Lung (tissue), 12 donors: Measurements from ENCODE around the gene STXBP5. TPM values are rescaled to one million over a fixed set of nuclear protein-coding genes. Genes with fewer than 3 reads are reported as not detected.

Experiments
- ATAC-seq: fragments of 200-7000 bp; cut with Tn5 transposase; one replicate; pipeline ENCODE4 v1.9.1; 2020; ENCODE audit warnings: moderate number of reproducible peaks; ENCODE audit not compliant: insufficient read depth, low FRiP score
- DNase-seq, 3 donors: peaks; one replicate each; pipeline ENCODE4 v3.0.0-alpha.2; 2013 to 2017
- H3K27ac ChIP-seq, 2 donors: one replicate each; pipeline ENCODE4 v1.5.1; 2013; ENCODE audit warnings: mild to moderate bottlenecking in 2 of 2, moderate library complexity in 2 of 2, control low read depth in 1 of 2, inconsistent platforms in 1 of 2, low read depth in 1 of 2, low read length in 1 of 2
- H3K27me3 ChIP-seq, 3 donors: one replicate each; pipeline ENCODE4 v1.5.1; 2013; ENCODE audit warnings: low read length in 2 of 3; ENCODE audit not compliant: control insufficient read depth in 3 of 3, insufficient read depth in 3 of 3
- H3K36me3 ChIP-seq, 4 donors: one replicate each; pipeline ENCODE4 v1.5.1; 2013; ENCODE audit warnings: low read length in 4 of 4, mild to moderate bottlenecking in 1 of 4, moderate library complexity in 1 of 4; ENCODE audit not compliant: control insufficient read depth in 4 of 4, insufficient read depth in 4 of 4
- H3K4me1 ChIP-seq, 5 donors: one replicate each; pipeline ENCODE4 v1.5.1; 2013; ENCODE audit warnings: low read length in 5 of 5, mild to moderate bottlenecking in 2 of 5, moderate library complexity in 1 of 5; ENCODE audit not compliant: control insufficient read depth in 5 of 5, insufficient read depth in 5 of 5
- H3K4me3 ChIP-seq: one replicate; pipeline ENCODE4 v1.5.1; 2013; ENCODE audit warnings: mild to moderate bottlenecking, control low read depth, moderate library complexity
- H3K9ac ChIP-seq, 2 donors: one replicate each; pipeline ENCODE4 v1.5.1; 2013; ENCODE audit warnings: low read length in 2 of 2, control low read depth in 1 of 2; ENCODE audit not compliant: insufficient read depth in 1 of 2
- H3K9me3 ChIP-seq, 4 donors: one replicate each; pipeline ENCODE4 v1.5.1; 2013; ENCODE audit warnings: low read length in 3 of 4, mild to moderate bottlenecking in 1 of 4, moderate library complexity in 1 of 4; ENCODE audit not compliant: control insufficient read depth in 4 of 4, insufficient read depth in 3 of 4
- whole genome bisulfite sequencing, 2 donors: extraction: QIAGEN DNeasy Blood & Tissue Kit; methylation state at CpG; one replicate each; pipeline ENCODE4 v1.1.7; 2013; 5-methylcytosine and 5-hydroxymethylcytosine counted together
- polyA plus RNA-seq, 2 donors: library from polyadenylated mRNA; stranded (reverse); fragments of 200-250 nt; gene quantifications; one replicate each; pipeline ENCODE4 v1.2.1, GENCODE V29; 2013
- total RNA-seq, 2 donors: library from RNA; depleted of rRNA in 1 of 2; stranded (reverse); fragments of >200 nt in 1 of 2; gene quantifications; one replicate each; pipeline ENCODE4 v1.2.1, GENCODE V29; 2014 to 2021
- TF ChIP-seq, protein P1 (sequence below): IDR thresholded peaks from 2 replicates; pipeline ENCODE4 v1.5.1; 2012; ENCODE audit warnings: mild to moderate bottlenecking; ENCODE audit errors: control extremely low read depth, extremely low read depth
- donor health status: control.
- donor health status: control.
- donor health status: Bipolar disorder and iron deficiency.
- donor health status: healthy.
- donor health status: DM: yes; HTN: yes; CAD: no.

The STXBP5 gene
- total and polyA plus RNA-seq, 4 donors: 6.2 to 29.0 (median 12.9) TPM

DNA sequence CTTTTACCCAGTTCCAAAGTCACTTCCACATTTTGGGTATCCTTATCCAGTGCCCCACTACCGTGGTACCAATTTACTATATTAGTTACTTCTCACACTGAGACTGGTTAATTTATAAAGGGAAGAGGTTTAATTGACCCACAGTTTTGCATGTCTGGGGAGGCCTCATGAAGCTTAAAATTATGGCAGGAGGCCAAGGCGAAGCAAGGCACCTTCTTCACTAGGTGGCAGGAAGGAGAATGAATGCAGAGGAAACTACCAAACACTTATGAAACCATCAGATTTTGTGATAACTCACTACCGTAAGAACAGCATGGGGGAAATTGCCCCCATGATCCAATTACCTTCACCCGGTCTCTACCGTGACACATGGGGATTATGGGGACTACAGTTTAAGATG is 197.6 kb downstream of the STXBP5 start:
- 93% methylated on average over 5 of the region's 5 CpGs for WGBS, 2 donors
- Histone ChIP-seq H3K9ac (no peak overlapping the region), H3K9me3 (peaks cover 0 to 8% (median 1%) of the 10 kb centered on the region in 4 donors), H3K4me3 (no peak overlapping the region), H3K27me3 (no peaks in the 10 kb centered on the region), H3K36me3 (no peaks in the 10 kb centered on the region), H3K27ac (no peak overlapping the region), H3K4me1 (no peaks in the 10 kb centered on the region)
- DNase-seq (no peak), ATAC-seq (no peak)
- TF ChIP-seq, protein P1, sequence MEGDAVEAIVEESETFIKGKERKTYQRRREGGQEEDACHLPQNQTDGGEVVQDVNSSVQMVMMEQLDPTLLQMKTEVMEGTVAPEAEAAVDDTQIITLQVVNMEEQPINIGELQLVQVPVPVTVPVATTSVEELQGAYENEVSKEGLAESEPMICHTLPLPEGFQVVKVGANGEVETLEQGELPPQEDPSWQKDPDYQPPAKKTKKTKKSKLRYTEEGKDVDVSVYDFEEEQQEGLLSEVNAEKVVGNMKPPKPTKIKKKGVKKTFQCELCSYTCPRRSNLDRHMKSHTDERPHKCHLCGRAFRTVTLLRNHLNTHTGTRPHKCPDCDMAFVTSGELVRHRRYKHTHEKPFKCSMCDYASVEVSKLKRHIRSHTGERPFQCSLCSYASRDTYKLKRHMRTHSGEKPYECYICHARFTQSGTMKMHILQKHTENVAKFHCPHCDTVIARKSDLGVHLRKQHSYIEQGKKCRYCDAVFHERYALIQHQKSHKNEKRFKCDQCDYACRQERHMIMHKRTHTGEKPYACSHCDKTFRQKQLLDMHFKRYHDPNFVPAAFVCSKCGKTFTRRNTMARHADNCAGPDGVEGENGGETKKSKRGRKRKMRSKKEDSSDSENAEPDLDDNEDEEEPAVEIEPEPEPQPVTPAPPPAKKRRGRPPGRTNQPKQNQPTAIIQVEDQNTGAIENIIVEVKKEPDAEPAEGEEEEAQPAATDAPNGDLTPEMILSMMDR: no peak

DNA sequence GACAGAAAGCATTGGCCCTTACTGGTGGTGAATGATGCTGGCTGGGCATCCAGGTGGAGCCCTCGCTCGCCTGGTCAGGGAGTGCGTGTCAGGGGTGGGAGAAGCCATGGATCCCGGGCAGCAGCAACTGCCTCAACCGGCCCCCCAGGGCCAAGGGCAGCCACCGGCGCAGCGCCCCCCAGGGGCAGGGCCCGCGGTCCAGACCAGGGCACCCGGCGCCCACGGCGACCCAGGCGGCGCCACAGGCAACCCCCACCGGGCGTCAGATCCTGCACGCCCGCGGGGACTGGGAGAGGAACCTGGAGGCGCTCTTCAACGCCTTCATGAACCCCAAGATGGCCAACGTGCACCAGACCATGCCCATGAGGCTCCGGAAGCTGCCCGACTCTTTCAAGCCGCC is 202.6 kb downstream of the STXBP5 start:
- no peaks in the 10 kb centered on the region for H3K4me1 ChIP-seq
- TF ChIP-seq, protein P1: no peak
- H3K4me3 ChIP-seq: no peak overlapping the region
- WGBS, 2 donors: 96 to 97% methylated on average over 26 to 27 of the region's 27 CpGs
- H3K9ac ChIP-seq: no peak overlapping the region
- ATAC-seq: no peak
- no peak overlapping the region for H3K27ac ChIP-seq
- no peak for DNase-seq
- no peaks in the 10 kb centered on the region for H3K27me3 ChIP-seq
- peaks cover 0 to 6% (median 0%) of the 10 kb centered on the region in 4 donors for H3K9me3 ChIP-seq
- no peaks in the 10 kb centered on the region for H3K36me3 ChIP-seq

DNA sequence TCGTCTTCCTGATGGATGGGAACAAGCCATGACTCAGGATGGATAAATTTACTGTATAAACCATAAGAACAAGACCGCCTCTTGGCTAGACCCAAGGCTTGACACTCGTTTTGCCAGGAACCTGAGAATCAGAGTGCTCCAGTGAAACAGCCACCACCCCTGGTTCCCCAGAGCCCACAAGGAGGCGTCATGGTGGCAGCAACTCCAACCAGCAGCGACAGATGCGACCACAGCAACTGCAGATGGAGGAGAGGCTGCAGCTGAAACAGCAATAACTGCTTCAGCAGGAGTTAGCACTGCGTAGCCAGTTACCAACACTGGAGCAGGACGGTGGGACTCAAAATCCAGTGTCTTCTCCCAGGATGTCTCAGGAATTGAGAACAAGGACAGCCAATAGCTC is 203.4 kb downstream of the STXBP5 start:
- DNase-seq (no peak), ATAC-seq (no peak)
- H3K4me3 ChIP-seq: no peak overlapping the region
- WGBS, 2 donors: 84 to 91% methylated on average over 8 of the region's 8 CpGs
- no peaks in the 10 kb centered on the region for H3K4me1 ChIP-seq
- no peaks in the 10 kb centered on the region for H3K27me3 ChIP-seq
- no peak overlapping the region for H3K9ac ChIP-seq
- H3K9me3 ChIP-seq: peaks cover 0 to 6% (median 0%) of the 10 kb centered on the region in 4 donors
- H3K27ac ChIP-seq: no peak overlapping the region
- TF ChIP-seq, protein P1: no peak
- H3K36me3 ChIP-seq: no peaks in the 10 kb centered on the region

DNA sequence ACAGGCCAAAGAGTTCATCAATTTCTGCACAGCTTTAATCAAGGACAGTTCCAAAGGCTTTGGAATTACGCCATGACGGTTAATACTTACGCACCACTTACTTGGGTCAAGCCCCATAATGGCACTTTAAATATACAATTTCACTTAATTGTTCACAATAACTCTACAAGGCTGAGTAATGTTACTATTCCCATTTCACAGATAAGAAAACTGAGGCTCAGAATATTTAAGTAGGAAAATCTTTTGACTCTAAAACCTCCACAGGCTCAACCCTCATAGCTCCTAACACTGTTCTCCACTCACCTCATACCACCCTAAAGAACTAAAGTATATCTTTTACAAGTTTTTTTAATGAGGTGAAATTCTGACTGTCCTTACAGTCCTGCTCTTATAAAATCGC is 212.4 kb downstream of the STXBP5 start:
- no peak for DNase-seq
- Histone ChIP-seq H3K9me3 (no peaks in the 10 kb centered on the region), H3K36me3 (no peaks in the 10 kb centered on the region), H3K27ac (no peak overlapping the region), H3K4me1 (no peaks in the 10 kb centered on the region), H3K27me3 (no peaks in the 10 kb centered on the region), H3K9ac (no peak overlapping the region), H3K4me3 (no peak overlapping the region)
- no peak for ATAC-seq
- TF ChIP-seq, protein P1: no peak
- 92 to 98% methylated on average over 4 of the region's 4 CpGs for WGBS, 2 donors
